ENCODE data around the gene GPR132. TPM values are rescaled to one million over a fixed set of nuclear protein-coding genes. Genes with fewer than 3 reads are reported as not detected.
A peak's percentile ranks its signal among the peaks of the same experiment; 100 is the strongest.

GPR132 gene
- total and polyA plus RNA-seq, 9 of the 15 experiments (the other 6 are each of a cell fraction or from before 2014, with no cell fraction given) = 0.01 to 1.1 (median 0.25) TPM; not detected in 1

DNA sequence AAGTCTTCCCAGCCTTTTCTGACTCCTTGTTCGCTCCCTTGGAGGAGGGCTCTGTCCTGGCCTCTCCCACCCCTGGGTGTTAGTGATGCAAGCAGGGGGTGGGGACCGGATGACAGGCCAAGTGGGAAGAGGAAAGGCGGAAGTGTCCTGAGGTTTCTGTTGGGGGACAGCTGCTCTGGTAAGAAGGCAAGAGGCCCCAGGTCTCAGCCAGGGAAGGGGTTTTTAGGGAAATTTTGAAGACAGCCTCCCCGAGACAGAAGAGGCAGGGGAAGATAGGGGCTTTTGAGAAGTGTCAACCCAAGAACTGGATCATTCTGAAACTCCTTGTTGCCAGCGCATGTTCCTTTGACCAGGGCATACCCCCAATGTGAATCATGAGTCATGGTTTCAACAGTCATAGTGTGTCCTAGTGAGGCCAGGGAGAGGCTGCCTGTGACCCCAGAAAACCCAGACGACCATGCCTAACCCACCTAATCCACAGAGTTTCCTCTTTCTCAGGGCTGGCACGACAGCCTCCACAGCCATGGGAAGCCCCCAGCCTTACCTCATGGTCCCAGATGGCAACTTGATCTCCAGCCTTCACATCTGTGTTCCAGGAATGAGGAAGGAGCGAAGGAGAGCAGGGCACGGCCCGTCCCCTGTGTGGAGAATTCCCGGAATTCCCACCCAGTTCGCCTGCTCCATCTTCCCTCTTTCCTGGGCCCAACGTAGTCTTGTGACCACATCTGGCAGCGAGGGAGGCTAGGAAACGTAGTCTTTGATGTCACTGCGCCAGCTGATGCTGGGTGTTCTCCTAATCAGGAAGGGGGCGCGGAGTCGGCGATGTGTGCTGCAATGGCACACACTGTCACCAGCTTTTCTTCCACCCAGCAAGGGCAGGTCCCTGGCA is 4.9 kb upstream of the GPR132 start (continued):
- TF ChIP-seq SMARCE1 (IDR thresholded peaks at IDR 0.05) = 0 out of 2 replicates have a peak, but pooled peaks have one; percentile 26
- peak; percentile 54; the same call in 1 of the 2 replicates for TF ChIP-seq SPI1 (IDR thresholded peaks at IDR 0.05; ENCODE audit: borderline replicate concordance, low read depth, low read length)
- TF ChIP-seq, protein P1, sequence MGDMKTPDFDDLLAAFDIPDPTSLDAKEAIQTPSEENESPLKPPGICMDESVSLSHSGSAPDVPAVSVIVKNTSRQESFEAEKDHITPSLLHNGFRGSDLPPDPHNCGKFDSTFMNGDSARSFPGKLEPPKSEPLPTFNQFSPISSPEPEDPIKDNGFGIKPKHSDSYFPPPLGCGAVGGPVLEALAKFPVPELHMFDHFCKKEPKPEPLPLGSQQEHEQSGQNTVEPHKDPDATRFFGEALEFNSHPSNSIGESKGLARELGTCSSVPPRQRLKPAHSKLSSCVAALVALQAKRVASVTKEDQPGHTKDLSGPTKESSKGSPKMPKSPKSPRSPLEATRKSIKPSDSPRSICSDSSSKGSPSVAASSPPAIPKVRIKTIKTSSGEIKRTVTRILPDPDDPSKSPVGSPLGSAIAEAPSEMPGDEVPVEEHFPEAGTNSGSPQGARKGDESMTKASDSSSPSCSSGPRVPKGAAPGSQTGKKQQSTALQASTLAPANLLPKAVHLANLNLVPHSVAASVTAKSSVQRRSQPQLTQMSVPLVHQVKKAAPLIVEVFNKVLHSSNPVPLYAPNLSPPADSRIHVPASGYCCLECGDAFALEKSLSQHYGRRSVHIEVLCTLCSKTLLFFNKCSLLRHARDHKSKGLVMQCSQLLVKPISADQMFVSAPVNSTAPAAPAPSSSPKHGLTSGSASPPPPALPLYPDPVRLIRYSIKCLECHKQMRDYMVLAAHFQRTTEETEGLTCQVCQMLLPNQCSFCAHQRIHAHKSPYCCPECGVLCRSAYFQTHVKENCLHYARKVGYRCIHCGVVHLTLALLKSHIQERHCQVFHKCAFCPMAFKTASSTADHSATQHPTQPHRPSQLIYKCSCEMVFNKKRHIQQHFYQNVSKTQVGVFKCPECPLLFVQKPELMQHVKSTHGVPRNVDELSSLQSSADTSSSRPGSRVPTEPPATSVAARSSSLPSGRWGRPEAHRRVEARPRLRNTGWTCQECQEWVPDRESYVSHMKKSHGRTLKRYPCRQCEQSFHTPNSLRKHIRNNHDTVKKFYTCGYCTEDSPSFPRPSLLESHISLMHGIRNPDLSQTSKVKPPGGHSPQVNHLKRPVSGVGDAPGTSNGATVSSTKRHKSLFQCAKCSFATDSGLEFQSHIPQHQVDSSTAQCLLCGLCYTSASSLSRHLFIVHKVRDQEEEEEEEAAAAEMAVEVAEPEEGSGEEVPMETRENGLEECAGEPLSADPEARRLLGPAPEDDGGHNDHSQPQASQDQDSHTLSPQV (IDR thresholded peaks at IDR 0.05) = peak; percentile 48; the same call in 1 of the 2 replicates
- TF ChIP-seq, protein P2, sequence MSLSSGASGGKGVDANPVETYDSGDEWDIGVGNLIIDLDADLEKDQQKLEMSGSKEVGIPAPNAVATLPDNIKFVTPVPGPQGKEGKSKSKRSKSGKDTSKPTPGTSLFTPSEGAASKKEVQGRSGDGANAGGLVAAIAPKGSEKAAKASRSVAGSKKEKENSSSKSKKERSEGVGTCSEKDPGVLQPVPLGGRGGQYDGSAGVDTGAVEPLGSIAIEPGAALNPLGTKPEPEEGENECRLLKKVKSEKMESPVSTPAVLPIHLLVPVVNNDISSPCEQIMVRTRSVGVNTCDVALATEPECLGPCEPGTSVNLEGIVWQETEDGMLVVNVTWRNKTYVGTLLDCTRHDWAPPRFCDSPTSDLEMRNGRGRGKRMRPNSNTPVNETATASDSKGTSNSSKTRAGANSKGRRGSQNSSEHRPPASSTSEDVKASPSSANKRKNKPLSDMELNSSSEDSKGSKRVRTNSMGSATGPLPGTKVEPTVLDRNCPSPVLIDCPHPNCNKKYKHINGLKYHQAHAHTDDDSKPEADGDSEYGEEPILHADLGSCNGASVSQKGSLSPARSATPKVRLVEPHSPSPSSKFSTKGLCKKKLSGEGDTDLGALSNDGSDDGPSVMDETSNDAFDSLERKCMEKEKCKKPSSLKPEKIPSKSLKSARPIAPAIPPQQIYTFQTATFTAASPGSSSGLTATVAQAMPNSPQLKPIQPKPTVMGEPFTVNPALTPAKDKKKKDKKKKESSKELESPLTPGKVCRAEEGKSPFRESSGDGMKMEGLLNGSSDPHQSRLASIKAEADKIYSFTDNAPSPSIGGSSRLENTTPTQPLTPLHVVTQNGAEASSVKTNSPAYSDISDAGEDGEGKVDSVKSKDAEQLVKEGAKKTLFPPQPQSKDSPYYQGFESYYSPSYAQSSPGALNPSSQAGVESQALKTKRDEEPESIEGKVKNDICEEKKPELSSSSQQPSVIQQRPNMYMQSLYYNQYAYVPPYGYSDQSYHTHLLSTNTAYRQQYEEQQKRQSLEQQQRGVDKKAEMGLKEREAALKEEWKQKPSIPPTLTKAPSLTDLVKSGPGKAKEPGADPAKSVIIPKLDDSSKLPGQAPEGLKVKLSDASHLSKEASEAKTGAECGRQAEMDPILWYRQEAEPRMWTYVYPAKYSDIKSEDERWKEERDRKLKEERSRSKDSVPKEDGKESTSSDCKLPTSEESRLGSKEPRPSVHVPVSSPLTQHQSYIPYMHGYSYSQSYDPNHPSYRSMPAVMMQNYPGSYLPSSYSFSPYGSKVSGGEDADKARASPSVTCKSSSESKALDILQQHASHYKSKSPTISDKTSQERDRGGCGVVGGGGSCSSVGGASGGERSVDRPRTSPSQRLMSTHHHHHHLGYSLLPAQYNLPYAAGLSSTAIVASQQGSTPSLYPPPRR (CRISPR knock-in tag; IDR thresholded peaks at IDR 0.05; ENCODE audit: borderline replicate concordance) = no peak
- peak; percentile 21 to 34; a peak in 2 of 4 replicates for TF ChIP-seq NRF1 (conservative IDR thresholded peaks at IDR 0.05 in 1 of 2, IDR thresholded peaks at IDR 0.05 in 1 of 2)
- TF ChIP-seq GABPA (tag; conservative IDR thresholded peaks at IDR 0.05; ENCODE audit: low read depth) = peak; percentile 48; the same call in 1 of the 2 replicates
- no peak for TF ChIP-seq OTX1 (CRISPR knock-in tag; IDR thresholded peaks at IDR 0.05)
- TF ChIP-seq CEBPG (CRISPR knock-in tag; IDR thresholded peaks at IDR 0.05) = peak; percentile 19; the same call in 1 of the 2 replicates
- TF ChIP-seq CEBPG (tag; conservative IDR thresholded peaks at IDR 0.05 in 1 of 2, IDR thresholded peaks at IDR 0.05 in 1 of 2) = 0 out of 4 replicates have a peak, but pooled peaks of 1 of the 2 experiments have one; percentile 18

Measured in K562 (cell line).